Liver (tissue), 9 donors: Measurements from ENCODE around the gene LARGE2. TPM values are rescaled to one million over a fixed set of nuclear protein-coding genes. Genes with fewer than 3 reads are reported as not detected.

Experiments
- DNase-seq: peaks from one replicate; pipeline ENCODE4 v3.0.0-alpha.2; 2017; ENCODE audit warnings: low spot score
- H3K27ac ChIP-seq, 2 donors: one replicate each; pipeline ENCODE4 v1.7.0; 2013; ENCODE audit warnings: inconsistent platforms in 2 of 2, low read length in 2 of 2, control low read depth in 1 of 2, low read depth in 1 of 2, mild to moderate bottlenecking in 1 of 2
- H3K27me3 ChIP-seq, 4 donors: one replicate each; pipeline versions ENCODE4 v1.6.1 to v1.7.0; 2013; ENCODE audit warnings: low read length in 3 of 4, inconsistent platforms in 1 of 4, mild to moderate bottlenecking in 1 of 4, moderate library complexity in 1 of 4; ENCODE audit not compliant: control insufficient read depth in 4 of 4, insufficient read depth in 4 of 4
- H3K36me3 ChIP-seq, 4 donors: one replicate each; pipeline versions ENCODE4 v1.6.1 to v1.7.0; 2013; ENCODE audit warnings: low read length in 3 of 4, mild to moderate bottlenecking in 3 of 4, low read depth in 1 of 4, moderate library complexity in 1 of 4; ENCODE audit not compliant: control insufficient read depth in 4 of 4, insufficient read depth in 3 of 4
- H3K4me1 ChIP-seq, 4 donors: one replicate each; pipeline versions ENCODE4 v1.6.1 to v1.7.0; 2013; ENCODE audit warnings: low read length in 3 of 4, mild to moderate bottlenecking in 3 of 4, moderate library complexity in 1 of 4; ENCODE audit not compliant: control insufficient read depth in 4 of 4, insufficient read depth in 4 of 4
- H3K4me3 ChIP-seq, 3 donors: one replicate each; pipeline versions ENCODE4 v1.6.1 to v1.7.0; 2013; ENCODE audit warnings: low read length in 3 of 3, control low read depth in 1 of 3, low read depth in 1 of 3, mild to moderate bottlenecking in 1 of 3
- H3K9ac ChIP-seq, 2 donors: one replicate each; pipeline ENCODE4 v1.7.0; 2013; ENCODE audit warnings: low read length in 2 of 2, mild to moderate bottlenecking in 2 of 2, moderate library complexity in 2 of 2, control low read depth in 1 of 2, low read depth in 1 of 2
- H3K9me3 ChIP-seq, 4 donors: one replicate each; pipeline versions ENCODE4 v1.6.1 to v1.7.0; 2013; ENCODE audit warnings: low read length in 3 of 4; ENCODE audit not compliant: control insufficient read depth in 4 of 4
- CTCF ChIP-seq: fragments of 150-350 bp; IDR thresholded peaks from 2 replicates; pipeline ENCODE4 v1.5.1; 2017; ENCODE audit warnings: improper control_type of control experiment, low read depth, low read length; ENCODE audit not compliant: missing input control
- EGR1 ChIP-seq, 2 donors: IDR thresholded peaks; 2 replicates each; pipeline ENCODE4 v1.6.1; 2016 to 2018; ENCODE audit warnings: antibody characterized with exemption in 2 of 2, low read depth in 2 of 2
- FOXA2 ChIP-seq: IDR thresholded peaks from 2 replicates; pipeline ENCODE4 v1.6.1; 2016; ENCODE audit warnings: antibody characterized with exemption
- GABPA ChIP-seq, 2 donors: IDR thresholded peaks in 1 of 2; conservative IDR thresholded peaks in 1 of 2; 2 replicates each; pipeline ENCODE4 v1.6.1; 2016; ENCODE audit warnings: antibody characterized with exemption in 2 of 2, mild to moderate bottlenecking in 1 of 2, moderate library complexity in 1 of 2
- HNF4G ChIP-seq: IDR thresholded peaks from 2 replicates; pipeline ENCODE4 v1.6.1; 2016; ENCODE audit warnings: antibody characterized with exemption
- NR2F2 ChIP-seq: IDR thresholded peaks from 2 replicates; pipeline ENCODE4 v1.6.1; 2016; ENCODE audit warnings: antibody characterized with exemption
- SP1 ChIP-seq: IDR thresholded peaks from 2 replicates; pipeline ENCODE4 v1.6.1; 2018; ENCODE audit warnings: antibody characterized with exemption, mild to moderate bottlenecking
- WGBS: extraction: QIAGEN DNeasy Blood & Tissue Kit; methylation state at CpG from one replicate; pipeline ENCODE4 v1.1.7; 2013; 5-methylcytosine and 5-hydroxymethylcytosine counted together
- polyA plus RNA-seq, 2 donors: library from polyadenylated mRNA; stranded (reverse) in 1 of 2; unstranded in 1 of 2; fragments of 200-250 nt in 1 of 2; fragments of >200 nt in 1 of 2; fragmentation: Nextera tagmentation in 1 of 2; extraction: Ambion mirVana in 1 of 2; gene quantifications; one replicate each; pipeline versions ENCODE4 v1.2.1 to v1.2.3, GENCODE V29; 2013 to 2015
- total RNA-seq, 2 donors: library from RNA; depleted of rRNA; stranded (reverse); fragments of >200 nt; gene quantifications; one replicate each; pipeline ENCODE4 v1.2.3, GENCODE V29; 2014
- donor health status: healthy.
- donor health status: healthy.
- donor health status: healthy.
- donor health status: healthy.
- donor health status: healthy.

The LARGE2 gene
- total and polyA plus RNA-seq, 4 donors = 1.3 to 1.9 (median 1.5) TPM

GRCh38 chr11:45973601-45974000 is 51.1 kb downstream of the LARGE2 start:
- WGBS = 93% methylated on average over 4 of the region's 4 CpGs
- H3K9me3 ChIP-seq = no peaks in the 10 kb centered on the region
- H3K27ac ChIP-seq = no peak overlapping the region
- no peak for TF ChIP-seq CTCF
- TF ChIP-seq EGR1 (IDR thresholded peaks at IDR 0.05; ENCODE audit: low read depth in 2 of 2) = no peak
- no peak for TF ChIP-seq NR2F2
- no peak for DNase-seq
- H3K9ac ChIP-seq = no peak overlapping the region
- no peak overlapping the region for H3K4me3 ChIP-seq
- H3K27me3 ChIP-seq = no peaks in the 10 kb centered on the region
- H3K36me3 ChIP-seq = peaks cover 0 to 17% (median 14%) of the 10 kb centered on the region in 4 donors
- peaks cover 0 to 3% (median 0%) of the 10 kb centered on the region in 4 donors for H3K4me1 ChIP-seq

GRCh38 chr11:45974806-45975205 is 52.4 kb downstream of the LARGE2 start:
- Histone ChIP-seq H3K36me3 (peaks cover 2 to 11% (median 10%) of the 10 kb centered on the region in 4 donors), H3K9me3 (no peaks in the 10 kb centered on the region), H3K27me3 (no peaks in the 10 kb centered on the region), H3K4me3 (no peak overlapping the region), H3K4me1 (peaks cover 0 to 3% (median 0%) of the 10 kb centered on the region in 4 donors), H3K27ac (no peak overlapping the region), H3K9ac (no peak overlapping the region)
- WGBS = 96% methylated on average over 1 of the region's 1 CpG
- TF ChIP-seq GABPA (IDR thresholded peaks at IDR 0.05 in 1 of 2, conservative IDR thresholded peaks at IDR 0.05 in 1 of 2) (no peak), FOXA2 (no peak), SP1 (no peak), CTCF (no peak), HNF4G (no peak)
- DNase-seq = no peak

Other genes starting within 250 kb of the LARGE2 start
- gene SLC35C1, start 117.5 kb upstream of the LARGE2 start, total RNA-seq = 10 to 100 TPM in 1 of 2 donors, 1 to 10 TPM in 1; 2.5 to 36.5 TPM
- 10 to 100 TPM; 55.8 to 82.0 TPM for gene SLC35C1, start 117.5 kb upstream of the LARGE2 start, polyA plus RNA-seq
- gene CRY2, start 75.2 kb upstream of the LARGE2 start, total RNA-seq = 10 to 100 TPM; 16.7 to 72.9 TPM
- 10 to 100 TPM; 18.2 to 47.9 TPM for gene CRY2, start 75.2 kb upstream of the LARGE2 start, polyA plus RNA-seq
- 1 to 10 TPM in 1 of 2 donors, under 1 TPM in 1; 0.89 to 1.8 TPM for gene MAPK8IP1, start 37.0 kb upstream of the LARGE2 start, total RNA-seq
- 1 to 10 TPM in 1 of 2 donors, under 1 TPM in 1; 0.78 to 2.7 TPM for gene MAPK8IP1, start 37.0 kb upstream of the LARGE2 start, polyA plus RNA-seq
- 1 to 10 TPM in 1 of 2 donors, under 1 TPM in 1; 0.75 to 2.1 TPM for gene FREY1, start 15.4 kb upstream of the LARGE2 start, total RNA-seq
- gene FREY1, start 15.4 kb upstream of the LARGE2 start, polyA plus RNA-seq = under 1 TPM in 1 of 2 donors, not detected in 1; 0.18 TPM
- gene PEX16, start 4.8 kb upstream of the LARGE2 start, total RNA-seq = 10 to 100 TPM; 18.8 to 26.1 TPM
- gene PEX16, start 4.8 kb upstream of the LARGE2 start, polyA plus RNA-seq = 10 to 100 TPM; 33.5 to 41.2 TPM
- 1 to 10 TPM; 6.4 to 8.5 TPM for gene PHF21A, start 198.8 kb downstream of the LARGE2 start, total RNA-seq
- gene PHF21A, start 198.8 kb downstream of the LARGE2 start, polyA plus RNA-seq = 1 to 10 TPM; 3.6 to 6.0 TPM